ENCODE results near the gene OR6Q1. TPM values are rescaled to one million over a fixed set of nuclear protein-coding genes. Genes with fewer than 3 reads are reported as not detected.

OR6Q1 gene
- total and polyA plus RNA-seq, 2 of the 4 experiments (the other 2 are of a cell fraction) = not detected

DNA sequence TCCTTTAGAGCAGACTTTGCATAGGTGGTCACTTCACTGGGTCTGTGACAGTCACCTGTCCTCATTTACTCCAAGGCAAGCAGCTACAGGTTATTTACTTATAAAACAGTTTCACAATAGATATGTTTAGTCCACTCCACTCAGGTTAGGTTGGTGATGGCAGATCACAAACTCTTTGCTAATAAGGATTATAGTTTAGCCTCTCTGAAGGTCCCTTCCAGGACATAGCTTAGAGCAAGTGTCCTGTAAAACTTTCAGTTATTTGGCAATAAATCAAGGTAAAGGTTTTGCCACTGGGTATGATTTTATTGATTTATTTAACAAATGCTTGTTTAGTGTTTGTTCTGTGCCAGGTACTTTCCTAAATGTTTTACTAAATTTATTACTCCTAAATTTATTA is 8.8 kb downstream of the OR6Q1 start:
- no peak for TF ChIP-seq SMC3 (IDR thresholded peaks at IDR 0.05; ENCODE audit: low read depth, low read length)
- no peak for TF ChIP-seq CHD1 (IDR thresholded peaks at IDR 0.05; ENCODE audit: low read depth, low read length)
- no peak for TF ChIP-seq NFE2L2 (IDR thresholded peaks at IDR 0.05; ENCODE audit: low read depth, low read length)
- TF ChIP-seq FOS (IDR thresholded peaks at IDR 0.05; ENCODE audit: low read depth, low read length) = no peak
- no peak for TF ChIP-seq MAZ (IDR thresholded peaks at IDR 0.05; ENCODE audit: borderline replicate concordance, low read depth, low read length)
- no peak for TF ChIP-seq MAFK (IDR thresholded peaks at IDR 0.05; ENCODE audit: low read depth, low read length)
- TF ChIP-seq CEBPB (IDR thresholded peaks at IDR 0.05; ENCODE audit: low read depth, low read length) = no peak
- Histone ChIP-seq H3K23ac (ENCODE audit: low read depth, low read length) (no peak overlapping the region), H3K9me3 (ENCODE audit: control insufficient read depth, insufficient read depth, low read length) (peaks cover 5% of the 10 kb centered on the region; the same call in 1 of the 2 replicates), H2BK15ac (ENCODE audit: low read depth, low read length) (no peak overlapping the region), H4K20me1 (ENCODE audit: insufficient read depth, low read length) (no peaks in the 10 kb centered on the region), H3K4ac (ENCODE audit: low read depth, low read length) (no peak overlapping the region), H3K4me3 (ENCODE audit: insufficient read depth, low read depth, low read length) (no peak overlapping the region), H4K91ac (ENCODE audit: insufficient read depth, low read depth, low read length) (no peak overlapping the region), H3K9me1 (ENCODE audit: insufficient read depth, low read length) (no peaks in the 10 kb centered on the region), H4K5ac (ENCODE audit: low read depth, low read length) (no peak overlapping the region), H2BK20ac (ENCODE audit: low read depth, low read length) (no peak overlapping the region), H3K18ac (ENCODE audit: low read depth, low read length) (no peak overlapping the region), H3K14ac (replicated peaks; ENCODE audit: low read depth, low read length) (no peak overlapping the region), H3K27ac (ENCODE audit: insufficient read depth, low read length) (no peak overlapping the region), H2AFZ (replicated peaks; ENCODE audit: low read length, poor library complexity) (no peak overlapping the region), H3K79me1 (ENCODE audit: low read depth in 1 of 2, low read length in 2 of 2) (no peaks in the 10 kb centered on the region), H3K36me3 (ENCODE audit: control insufficient read depth, insufficient read depth, low read length) (no peaks in the 10 kb centered on the region), H3K4me1 (ENCODE audit: control insufficient read depth, insufficient read depth, low read length) (no peaks in the 10 kb centered on the region), H2AK5ac (ENCODE audit: low read depth, low read length) (no peak overlapping the region), H2BK120ac (ENCODE audit: low read depth, low read length) (no peak overlapping the region), H4K8ac (ENCODE audit: low read depth in 2 of 2, low read length in 2 of 2) (no peak overlapping the region), H3K4me2 (ENCODE audit: low read depth, low read length) (no peak overlapping the region), H3K27me3 (ENCODE audit: control insufficient read depth, insufficient read depth, low read length) (no peaks in the 10 kb centered on the region), H3K9ac (ENCODE audit: low read depth, low read length) (no peak overlapping the region), H3K56ac (ENCODE audit: extremely low read depth, insufficient read depth, low read length) (no peak overlapping the region), H2AK9ac (replicated peaks; ENCODE audit: low read depth, low read length, poor library complexity) (no peak overlapping the region), H2BK5ac (ENCODE audit: low read depth, low read length, poor library complexity, severe bottlenecking) (no peak overlapping the region)
- dilution Hi-C loops (cut with HindIII; ENCODE audit: low sequenced_read_pairs, unreplicated experiment) = no loop called here
- DNase-seq (no peak), ATAC-seq (ENCODE audit: low read depth) (no peak)
- no TSS peak for BruUV-seq (replicated peaks)
- intact Hi-C loops (cut with micrococcal nuclease) = no loop called here
- CTCF ChIA-PET = interaction anchor here (1.0 kb wide), 1 partner anchor 143 kb away, joined by 3 read pairs; no protein-coding TSS in a partner anchor
- POLR2A ChIA-PET (ENCODE audit: unreplicated experiment) = no interaction called here
- in situ Hi-C loops (cut with MboI; ENCODE audit: low sequenced_read_pairs) = no loop called here
